ENCODE measurements around the gene RNMT.

DNA sequence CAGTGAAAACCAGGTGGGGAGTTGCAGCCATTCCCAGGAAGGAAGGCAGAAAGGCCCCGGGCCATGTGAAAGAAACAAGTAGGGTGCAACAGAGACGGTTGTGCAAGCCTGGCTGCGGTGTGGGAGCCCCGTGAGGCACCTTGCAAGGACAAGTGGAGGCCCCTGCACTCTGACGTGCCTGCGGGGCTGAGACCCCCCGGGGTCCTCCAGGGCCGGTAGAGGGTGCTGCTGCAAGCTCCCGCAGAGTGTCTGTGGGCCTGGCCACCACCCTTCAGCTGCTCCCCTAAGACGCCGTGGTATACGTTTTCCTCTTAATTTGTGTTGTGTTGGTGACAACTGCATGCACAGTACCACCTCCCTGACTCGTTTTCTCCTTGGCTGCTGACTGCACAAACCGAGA lies 70.0 kb downstream of the RNMT start:
- TF ChIP-seq POLR2A (IDR thresholded peaks at IDR 0.05) (no peak), POLR2AphosphoS5 (IDR thresholded peaks at IDR 0.05) (no peak)
- TF ChIP-seq, protein P1, sequence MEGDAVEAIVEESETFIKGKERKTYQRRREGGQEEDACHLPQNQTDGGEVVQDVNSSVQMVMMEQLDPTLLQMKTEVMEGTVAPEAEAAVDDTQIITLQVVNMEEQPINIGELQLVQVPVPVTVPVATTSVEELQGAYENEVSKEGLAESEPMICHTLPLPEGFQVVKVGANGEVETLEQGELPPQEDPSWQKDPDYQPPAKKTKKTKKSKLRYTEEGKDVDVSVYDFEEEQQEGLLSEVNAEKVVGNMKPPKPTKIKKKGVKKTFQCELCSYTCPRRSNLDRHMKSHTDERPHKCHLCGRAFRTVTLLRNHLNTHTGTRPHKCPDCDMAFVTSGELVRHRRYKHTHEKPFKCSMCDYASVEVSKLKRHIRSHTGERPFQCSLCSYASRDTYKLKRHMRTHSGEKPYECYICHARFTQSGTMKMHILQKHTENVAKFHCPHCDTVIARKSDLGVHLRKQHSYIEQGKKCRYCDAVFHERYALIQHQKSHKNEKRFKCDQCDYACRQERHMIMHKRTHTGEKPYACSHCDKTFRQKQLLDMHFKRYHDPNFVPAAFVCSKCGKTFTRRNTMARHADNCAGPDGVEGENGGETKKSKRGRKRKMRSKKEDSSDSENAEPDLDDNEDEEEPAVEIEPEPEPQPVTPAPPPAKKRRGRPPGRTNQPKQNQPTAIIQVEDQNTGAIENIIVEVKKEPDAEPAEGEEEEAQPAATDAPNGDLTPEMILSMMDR (IDR thresholded peaks at IDR 0.05) = no peak

Measured in stomach (tissue), 4 donors.